Gastroesophageal sphincter (tissue), 4 donors: Measurements from ENCODE around the gene PPP1R12C. TPM values are rescaled to one million over a fixed set of nuclear protein-coding genes. Genes with fewer than 3 reads are reported as not detected.

Experiments
- ATAC-seq: fragments of 150-250 bp; one replicate; pipeline ENCODE4 v1.9.1; 2016; ENCODE audit warnings: mild to moderate bottlenecking, moderate library complexity
- H3K27ac ChIP-seq, 4 donors: fragments of 200-600 bp; sonication (generic) in 3 of 4; 1 replicate in 3 of 4; 2 replicates in 1 of 4; pipeline ENCODE4 v1.5.1; 2016 to 2019
- H3K27me3 ChIP-seq: fragments of 200-600 bp; sonication (generic); one replicate; pipeline ENCODE4 v1.5.1; 2019
- H3K36me3 ChIP-seq, 2 donors: fragments of 200-600 bp; sonication (generic); one replicate each; pipeline ENCODE4 v1.5.1; 2019; ENCODE audit warnings: control low read depth in 1 of 2
- H3K4me1 ChIP-seq, 3 donors: fragments of 200-600 bp; sonication (generic); 1 replicate in 2 of 3; 2 replicates in 1 of 3; pipeline ENCODE4 v1.5.1; 2016 to 2019; ENCODE audit warnings: control low read depth in 2 of 3
- H3K4me3 ChIP-seq, 2 donors: fragments of 200-600 bp; sonication (generic); one replicate each; pipeline ENCODE4 v1.5.1; 2019; ENCODE audit warnings: mild to moderate bottlenecking in 1 of 2, moderate library complexity in 1 of 2
- H3K9me3 ChIP-seq, 3 donors: fragments of 200-600 bp; sonication (generic); one replicate each; pipeline ENCODE4 v1.5.1; 2017 to 2019; ENCODE audit warnings: control low read depth in 2 of 3
- CTCF ChIP-seq, 4 experiments: fragments of 200-600 bp in 2 of 4; fragments of 450-650 bp in 2 of 4; sonication (generic) in 1 of 4; IDR thresholded peaks; one replicate each; pipeline ENCODE4 v1.5.1; 2017 to 2019; ENCODE audit warnings: antibody characterized with exemption in 4 of 4, mild to moderate bottlenecking in 2 of 4, moderate library complexity in 2 of 4
- EP300 ChIP-seq: sonication (generic); formaldehyde crosslinking; IDR thresholded peaks from one replicate; pipeline ENCODE4 v1.6.1; 2017; ENCODE audit warnings: antibody characterized with exemption, mild to moderate bottlenecking
- POLR2A ChIP-seq, 2 donors: fragments of 450-650 bp; IDR thresholded peaks; one replicate each; pipeline ENCODE4 v1.6.1; 2017; ENCODE audit warnings: antibody characterized with exemption in 2 of 2, mild to moderate bottlenecking in 2 of 2, moderate library complexity in 1 of 2
- POLR2AphosphoS5 ChIP-seq: sonication (generic); formaldehyde crosslinking; IDR thresholded peaks from one replicate; pipeline ENCODE4 v1.6.1; 2017; ENCODE audit warnings: antibody characterized with exemption
- WGBS, 2 donors: methylation state at CpG; one replicate each; pipeline ENCODE4 v1.1.5; 2018; ENCODE audit warnings: low coverage in 1 of 2; 5-methylcytosine and 5-hydroxymethylcytosine counted together
- total RNA-seq, 4 donors: library from RNA; depleted of rRNA; stranded (reverse); fragments of >200 nt; gene quantifications; one replicate each; pipeline ENCODE4 v1.1.0, GENCODE V29; 2016

The PPP1R12C gene
- total RNA-seq, 4 donors from 2014 or later = 268 to 479 (median 276) TPM

GRCh38 chr19:55053735-55054134 lies 63.7 kb downstream of the PPP1R12C start:
- Histone ChIP-seq H3K27me3 (no peaks in the 10 kb centered on the region), H3K27ac (no peak overlapping the region), H3K4me1 (no peaks in the 10 kb centered on the region), H3K36me3 (peaks cover 0 to 100% of the 10 kb centered on the region in 2 donors), H3K4me3 (no peak overlapping the region), H3K9me3 (no peaks in the 10 kb centered on the region)
- TF ChIP-seq EP300 = no peak
- TF ChIP-seq POLR2A (IDR thresholded peaks at IDR 0.05) = no peak
- no peak for TF ChIP-seq POLR2AphosphoS5
- TF ChIP-seq CTCF (IDR thresholded peaks at IDR 0.05) = no peak
- WGBS, 2 donors = 75 to 93% methylated on average over 3 of the region's 7 CpGs
- no peak for ATAC-seq

- Histone ChIP-seq H3K27ac (no peak overlapping the region), H3K4me1 (no peaks in the 10 kb centered on the region), H3K4me3 (no peak overlapping the region), H3K9me3 (no peaks in the 10 kb centered on the region), H3K36me3 (peaks cover 0 to 100% of the 10 kb centered on the region in 2 donors), H3K27me3 (no peaks in the 10 kb centered on the region)
- WGBS, 2 donors = 91% methylated on average over 7 of the region's 25 CpGs
- ATAC-seq = no peak
- no peak for TF ChIP-seq EP300
These were observed 66.5 kb downstream of the PPP1R12C start for GRCh38 chr19:55050749-55051532.

- H3K27me3 ChIP-seq = no peaks in the 10 kb centered on the region
- H3K9me3 ChIP-seq = no peaks in the 10 kb centered on the region
- H3K4me1 ChIP-seq = no peaks in the 10 kb centered on the region
- no peak for ATAC-seq
- H3K27ac ChIP-seq = no peak overlapping the region
- peaks cover 0 to 100% of the 10 kb centered on the region in 2 donors for H3K36me3 ChIP-seq
- no peak overlapping the region for H3K4me3 ChIP-seq
- 93% methylated on average over 5 of the region's 15 CpGs; no CpG with 5 or more reads in 1 of the 2 donors for WGBS, 2 donors
- TF ChIP-seq POLR2AphosphoS5 (no peak), EP300 (no peak), CTCF (IDR thresholded peaks at IDR 0.05) (no peak)
These were observed 69.0 kb downstream of the PPP1R12C start for GRCh38 chr19:55048446-55048845.

- WGBS, 2 donors = 90 to 100% methylated on average over 2 to 4 of the region's 12 CpGs
- no peak for ATAC-seq
- H3K4me3 ChIP-seq = no peak overlapping the region
- H3K27ac ChIP-seq = no peak overlapping the region
- peaks cover 0 to 100% of the 10 kb centered on the region in 2 donors for H3K36me3 ChIP-seq
- TF ChIP-seq POLR2A (IDR thresholded peaks at IDR 0.05) = no peak
- TF ChIP-seq CTCF (IDR thresholded peaks at IDR 0.05) = no peak
- no peak for TF ChIP-seq POLR2AphosphoS5
- no peak for TF ChIP-seq EP300
- no peaks in the 10 kb centered on the region for H3K4me1 ChIP-seq
- no peaks in the 10 kb centered on the region for H3K9me3 ChIP-seq
- H3K27me3 ChIP-seq = no peaks in the 10 kb centered on the region
These were observed 69.5 kb downstream of the PPP1R12C start for GRCh38 chr19:55047951-55048350.

- no peaks in the 10 kb centered on the region for H3K4me1 ChIP-seq
- TF ChIP-seq POLR2A (IDR thresholded peaks at IDR 0.05) (no peak), CTCF (IDR thresholded peaks at IDR 0.05) (no peak), POLR2AphosphoS5 (no peak), EP300 (no peak)
- H3K36me3 ChIP-seq = peaks cover 0 to 100% of the 10 kb centered on the region in 2 donors
- ATAC-seq = no peak
- WGBS, 2 donors = 86 to 93% methylated on average over 4 to 8 of the region's 17 CpGs
- H3K27ac ChIP-seq = no peak overlapping the region
- H3K27me3 ChIP-seq = no peaks in the 10 kb centered on the region
- H3K9me3 ChIP-seq = no peaks in the 10 kb centered on the region
- no peak overlapping the region for H3K4me3 ChIP-seq
These were observed 70.3 kb downstream of the PPP1R12C start for GRCh38 chr19:55046975-55047622.
